ENCODE measurements around the gene SMIM14.

- no peak for TF ChIP-seq CTCF (IDR thresholded peaks at IDR 0.05 in 4 of 5, conservative IDR thresholded peaks at IDR 0.05 in 1 of 5)
- TF ChIP-seq POLR2A (IDR thresholded peaks at IDR 0.05): no peak
Measured at GRCh38 chr4:39626261-39626660, 12.4 kb downstream of the SMIM14 start.

All from gastrocnemius medialis (tissue), 4 donors.